Activated CD8-positive, alpha-beta T cell treated with anti-CD3 and anti-CD28 coated beads for 36 hours (primary cell): ENCODE results near the gene HM13. TPM values are rescaled to one million over a fixed set of nuclear protein-coding genes. Genes with fewer than 3 reads are reported as not detected.

Experiments
- ATAC-seq: fragments of 200-7000 bp; cut with Tn5 transposase; one replicate; pipeline ENCODE4 v1.10.0; 2021; ENCODE audit warnings: mild to moderate bottlenecking, moderate library complexity
- CTCF ChIA-PET: fragments of 350-600 bp; sonication (Branson Sonifier 250); formaldehyde crosslinking; loops from one replicate; lab custom pipeline; 2021; ENCODE audit warnings: antibody characterized with exemption; lab: Charles Lee
- POLR2A ChIA-PET: fragments of 350-600 bp; sonication (Branson Sonifier 250); formaldehyde crosslinking; loops from one replicate; lab custom pipeline; 2021; ENCODE audit warnings: antibody characterized with exemption; lab: Charles Lee
- DNase-seq: peaks from one replicate; pipeline ENCODE4 v3.0.0-alpha.2; 2020
- H3K27ac Mint-ChIP-seq: one replicate; pipeline ENCODE4 v1.8.0; 2021; ENCODE audit warnings: mild to moderate bottlenecking, mixed read lengths
- H3K27me3 Mint-ChIP-seq: one replicate; pipeline ENCODE4 v1.8.0; 2021; ENCODE audit warnings: mixed read lengths
- H3K36me3 Mint-ChIP-seq: one replicate; pipeline ENCODE4 v1.8.0; 2021; ENCODE audit warnings: low read depth, mixed read lengths
- H3K4me1 Mint-ChIP-seq: one replicate; pipeline ENCODE4 v1.8.0; 2021; ENCODE audit warnings: low read depth, mixed read lengths
- H3K4me3 Mint-ChIP-seq: one replicate; pipeline ENCODE4 v1.8.0; 2021; ENCODE audit warnings: mild to moderate bottlenecking, moderate library complexity, mixed read lengths
- H3K9me3 Mint-ChIP-seq: one replicate; pipeline ENCODE4 v1.8.0; 2021; ENCODE audit warnings: mixed read lengths
- CTCF ChIP-seq: fragments of 200-600 bp; IDR thresholded peaks from one replicate; pipeline ENCODE4 v1.8.0; 2022; ENCODE audit warnings: antibody characterized with exemption, mild to moderate bottlenecking
- intact Hi-C: fragments of 100-400 bp; cut with micrococcal nuclease; formaldehyde crosslinking; loops from one replicate; pipeline ENCODE4 v1.10.0; 2022
- total RNA-seq, 2 experiments: library from RNA; stranded (reverse); gene quantifications; one replicate each; pipeline ENCODE4 v1.2.3, GENCODE V29; 2021

Gene HM13
- total RNA-seq, 2 experiments from 2014 or later, result 91.6 to 95.5 TPM

GRCh38 chr20:31587545-31588389 is 73.5 kb downstream of the HM13 start:
- POLR2A ChIA-PET, result interaction anchor here (1.2 to 1.7 kb wide), 2 partner anchors 18 to 25 kb away, joined by 3 read pairs; no protein-coding TSS in a partner anchor
- peak overlapping the region; percentile 35 for H3K4me3 Mint-ChIP-seq
- H3K36me3 Mint-ChIP-seq, result no peaks in the 10 kb centered on the region
- H3K27me3 Mint-ChIP-seq, result peaks cover 25% of the 10 kb centered on the region
- no peaks in the 10 kb centered on the region for H3K9me3 Mint-ChIP-seq
- peaks cover 7% of the 10 kb centered on the region for H3K4me1 Mint-ChIP-seq
- intact Hi-C loops, result no loop called here
- DNase-seq (no peak), ATAC-seq (peak; percentile 74)
- CTCF ChIA-PET, result interaction anchor here (0.8 to 4.6 kb wide), 7 partner anchors 9 to 25 kb away, joined by 3 to 35 read pairs (median 4); no protein-coding TSS in a partner anchor
- H3K27ac Mint-ChIP-seq, result no peak overlapping the region
- no peak for TF ChIP-seq CTCF

DNA sequence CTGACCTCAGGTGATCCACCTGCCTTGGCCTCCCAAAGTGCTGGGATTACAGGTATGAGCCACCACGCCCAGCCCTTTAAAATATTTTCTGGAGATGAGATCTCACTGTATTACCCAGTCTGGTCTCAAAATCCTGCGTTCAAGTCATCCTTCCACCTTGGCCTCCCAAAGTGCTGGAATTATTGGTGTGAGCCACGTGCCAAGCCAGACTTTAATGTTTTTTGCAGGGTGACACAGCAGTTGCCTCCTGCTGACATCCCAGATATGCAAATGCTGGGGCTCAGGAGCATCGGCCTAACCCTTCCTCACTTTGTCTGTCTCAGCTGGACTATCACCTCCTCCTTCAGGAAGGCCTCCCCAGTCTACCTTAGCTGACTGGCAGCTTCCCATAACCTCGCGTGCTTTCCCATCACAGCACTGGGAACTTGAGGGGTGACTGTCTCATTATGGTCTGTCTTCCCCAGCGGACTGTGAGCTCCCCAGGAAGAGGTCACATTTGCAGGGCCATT is 76.5 kb downstream of the HM13 start:
- POLR2A ChIA-PET, result no interaction called here
- Mint-ChIP-seq H3K4me3 (no peak overlapping the region), H3K4me1 (peaks cover 13% of the 10 kb centered on the region), H3K36me3 (no peaks in the 10 kb centered on the region), H3K27ac (no peak overlapping the region), H3K27me3 (peaks cover 27% of the 10 kb centered on the region), H3K9me3 (no peaks in the 10 kb centered on the region)
- DNase-seq (no peak), ATAC-seq (no peak)
- intact Hi-C loops, result no loop called here
- CTCF ChIA-PET, result interaction anchor here (0.9 to 3.9 kb wide), 5 partner anchors 12 to 133 kb away, joined by 3 to 32 read pairs (median 4); no protein-coding TSS in a partner anchor
- TF ChIP-seq CTCF, result no peak

GRCh38 chr20:31593221-31594001 is 79.2 kb downstream of the HM13 start:
- ATAC-seq, result peak; percentile 92
- no peaks in the 10 kb centered on the region for H3K9me3 Mint-ChIP-seq
- H3K27ac Mint-ChIP-seq, result no peak overlapping the region
- H3K4me1 Mint-ChIP-seq, result peaks cover 7% of the 10 kb centered on the region
- H3K4me3 Mint-ChIP-seq, result no peak overlapping the region
- H3K36me3 Mint-ChIP-seq, result no peaks in the 10 kb centered on the region
- peaks cover 16% of the 10 kb centered on the region for H3K27me3 Mint-ChIP-seq
- ChIA-PET POLR2A (interaction anchor here (0.6 to 1.1 kb wide), 3 partner anchors 9 to 19 kb away, joined by 3 read pairs; no protein-coding TSS in a partner anchor), CTCF (interaction anchor here (1.4 to 3.9 kb wide), 2 partner anchors 19 to 20 kb away, joined by 6 to 32 read pairs; no protein-coding TSS in a partner anchor)
- DNase-seq, result peak; percentile 76
- TF ChIP-seq CTCF, result no peak
- intact Hi-C loops, result no loop called here

GRCh38 chr20:31594002-31594557 is 79.8 kb downstream of the HM13 start:
- ATAC-seq (no peak), DNase-seq (no peak)
- H3K9me3 Mint-ChIP-seq, result no peaks in the 10 kb centered on the region
- no peak overlapping the region for H3K27ac Mint-ChIP-seq
- H3K36me3 Mint-ChIP-seq, result no peaks in the 10 kb centered on the region
- H3K4me1 Mint-ChIP-seq, result peaks cover 6% of the 10 kb centered on the region
- peaks cover 9% of the 10 kb centered on the region for H3K27me3 Mint-ChIP-seq
- intact Hi-C loops, result no loop called here
- ChIA-PET CTCF (interaction anchor here (1.4 to 3.9 kb wide), 2 partner anchors 19 to 21 kb away, joined by 6 to 32 read pairs; no protein-coding TSS in a partner anchor), POLR2A (interaction anchor here (0.6 to 1.1 kb wide), 3 partner anchors 9 to 19 kb away, joined by 3 read pairs; no protein-coding TSS in a partner anchor)
- TF ChIP-seq CTCF, result no peak
- H3K4me3 Mint-ChIP-seq, result no peak overlapping the region
